ENCODE measurements around the gene HIPK2. TPM values are rescaled to one million over a fixed set of nuclear protein-coding genes. Genes with fewer than 3 reads are reported as not detected.

The HIPK2 gene
- total RNA-seq, 1 donor from 2014 or later, result 72.3 TPM

DNA sequence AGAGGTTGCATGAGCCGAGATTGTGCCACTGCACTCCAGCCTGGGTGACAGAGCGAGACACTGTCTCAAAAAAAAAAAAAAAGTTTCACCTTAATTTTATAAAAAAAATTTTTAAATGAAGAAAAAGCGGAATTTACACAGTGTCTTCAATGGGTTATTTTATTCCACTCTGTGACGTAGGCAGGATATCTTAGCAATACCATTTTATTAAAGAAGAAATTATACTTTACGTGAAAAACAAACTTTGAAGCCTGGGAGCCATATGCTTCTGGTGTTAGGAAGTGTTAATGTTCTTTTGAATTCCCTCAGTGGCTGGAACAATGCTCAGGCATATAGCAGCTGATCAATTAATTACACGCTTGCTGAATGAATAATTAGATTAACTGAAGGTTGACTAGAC is 176.6 kb downstream of the HIPK2 start:
- TF ChIP-seq, protein P1, sequence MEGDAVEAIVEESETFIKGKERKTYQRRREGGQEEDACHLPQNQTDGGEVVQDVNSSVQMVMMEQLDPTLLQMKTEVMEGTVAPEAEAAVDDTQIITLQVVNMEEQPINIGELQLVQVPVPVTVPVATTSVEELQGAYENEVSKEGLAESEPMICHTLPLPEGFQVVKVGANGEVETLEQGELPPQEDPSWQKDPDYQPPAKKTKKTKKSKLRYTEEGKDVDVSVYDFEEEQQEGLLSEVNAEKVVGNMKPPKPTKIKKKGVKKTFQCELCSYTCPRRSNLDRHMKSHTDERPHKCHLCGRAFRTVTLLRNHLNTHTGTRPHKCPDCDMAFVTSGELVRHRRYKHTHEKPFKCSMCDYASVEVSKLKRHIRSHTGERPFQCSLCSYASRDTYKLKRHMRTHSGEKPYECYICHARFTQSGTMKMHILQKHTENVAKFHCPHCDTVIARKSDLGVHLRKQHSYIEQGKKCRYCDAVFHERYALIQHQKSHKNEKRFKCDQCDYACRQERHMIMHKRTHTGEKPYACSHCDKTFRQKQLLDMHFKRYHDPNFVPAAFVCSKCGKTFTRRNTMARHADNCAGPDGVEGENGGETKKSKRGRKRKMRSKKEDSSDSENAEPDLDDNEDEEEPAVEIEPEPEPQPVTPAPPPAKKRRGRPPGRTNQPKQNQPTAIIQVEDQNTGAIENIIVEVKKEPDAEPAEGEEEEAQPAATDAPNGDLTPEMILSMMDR (IDR thresholded peaks at IDR 0.05), result no peak
- no peak for DNase-seq (ENCODE audit: low spot score)
- Mint-ChIP-seq H3K9me3 (ENCODE audit: low read depth) (no peaks in the 10 kb centered on the region), H3K27ac (ENCODE audit: unreplicated experiment) (no peak overlapping the region), H3K27me3 (ENCODE audit: low read depth) (no peaks in the 10 kb centered on the region), H3K4me3 (ENCODE audit: unreplicated experiment) (no peak overlapping the region), H3K4me1 (ENCODE audit: low read depth) (peaks cover 7% of the 10 kb centered on the region), H3K36me3 (ENCODE audit: low read depth) (peaks cover 31% of the 10 kb centered on the region)

DNA sequence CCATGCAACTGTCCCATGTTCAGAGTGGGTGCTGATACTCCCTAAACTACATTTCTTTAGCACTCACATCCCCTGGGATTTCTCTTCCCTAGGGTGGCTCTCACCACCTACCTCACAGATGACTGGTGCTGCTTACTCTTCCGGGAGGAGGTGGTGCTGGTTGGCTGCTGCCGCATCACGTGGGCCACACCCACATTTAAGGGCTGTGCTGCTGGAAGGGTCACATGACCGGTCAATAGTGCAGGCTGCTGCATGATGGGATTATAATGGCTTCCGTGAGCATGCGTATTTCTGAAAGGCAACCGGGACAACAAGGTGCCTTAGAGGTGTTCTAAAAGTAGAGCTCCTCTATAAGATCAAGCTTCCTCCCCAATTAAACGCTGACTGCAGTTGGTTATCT is 177.5 kb downstream of the HIPK2 start:
- Mint-ChIP-seq H3K4me3 (ENCODE audit: unreplicated experiment) (no peak overlapping the region), H3K9me3 (ENCODE audit: low read depth) (no peaks in the 10 kb centered on the region), H3K4me1 (ENCODE audit: low read depth) (peaks cover 7% of the 10 kb centered on the region), H3K36me3 (ENCODE audit: low read depth) (peaks cover 32% of the 10 kb centered on the region), H3K27ac (ENCODE audit: unreplicated experiment) (no peak overlapping the region), H3K27me3 (ENCODE audit: low read depth) (no peaks in the 10 kb centered on the region)
- TF ChIP-seq, protein P1 (IDR thresholded peaks at IDR 0.05), result no peak
- DNase-seq (ENCODE audit: low spot score), result no peak

DNA sequence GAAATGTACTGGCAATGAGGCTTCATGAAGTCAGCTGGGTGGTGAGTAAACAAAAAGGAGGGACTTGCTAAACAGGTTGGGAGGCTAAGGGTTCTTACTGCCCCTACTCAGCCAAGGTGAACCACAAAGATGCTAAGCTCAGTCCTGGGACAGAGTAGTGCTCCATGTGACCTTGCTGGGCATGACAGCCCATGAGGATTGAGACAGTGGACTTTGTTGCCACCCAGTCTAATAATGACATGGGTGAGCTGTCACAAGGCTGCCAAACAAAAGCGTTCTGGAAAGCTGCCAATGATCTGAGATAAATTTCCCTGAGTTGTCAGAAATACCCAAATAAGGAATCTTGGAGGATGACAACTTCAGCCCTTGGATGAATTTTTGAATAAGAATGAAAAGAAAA is 179.2 kb downstream of the HIPK2 start:
- no peak overlapping the region for H3K4me3 Mint-ChIP-seq (ENCODE audit: unreplicated experiment)
- H3K36me3 Mint-ChIP-seq (ENCODE audit: low read depth), result peaks cover 38% of the 10 kb centered on the region
- no peaks in the 10 kb centered on the region for H3K9me3 Mint-ChIP-seq (ENCODE audit: low read depth)
- H3K27ac Mint-ChIP-seq (ENCODE audit: unreplicated experiment), result no peak overlapping the region
- no peaks in the 10 kb centered on the region for H3K27me3 Mint-ChIP-seq (ENCODE audit: low read depth)
- H3K4me1 Mint-ChIP-seq (ENCODE audit: low read depth), result peaks cover 7% of the 10 kb centered on the region
- DNase-seq (ENCODE audit: low spot score), result no peak
- TF ChIP-seq, protein P1 (IDR thresholded peaks at IDR 0.05), result no peak

DNA sequence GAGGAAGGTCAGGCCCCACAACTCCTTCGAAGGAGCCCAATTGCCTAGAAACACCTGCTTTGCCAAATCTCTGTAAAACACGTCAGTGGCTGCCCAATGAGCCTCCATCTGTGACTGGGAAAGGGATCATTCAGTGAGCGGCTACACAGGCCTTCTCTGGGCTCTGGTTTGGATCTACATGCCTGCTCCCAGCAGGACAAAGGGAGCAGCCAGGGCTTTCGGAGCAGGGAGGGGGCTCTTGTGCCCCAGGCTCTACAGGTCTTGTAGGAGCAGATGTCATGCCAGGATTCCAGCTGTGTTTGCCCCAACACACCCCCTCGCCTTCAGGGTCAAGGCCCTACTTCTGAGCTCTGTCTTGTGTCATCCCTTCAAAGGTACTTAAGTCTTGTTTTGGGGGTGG is 180.8 kb downstream of the HIPK2 start:
- Mint-ChIP-seq H3K4me1 (ENCODE audit: low read depth) (peaks cover 7% of the 10 kb centered on the region), H3K4me3 (ENCODE audit: unreplicated experiment) (no peak overlapping the region), H3K27me3 (ENCODE audit: low read depth) (no peaks in the 10 kb centered on the region), H3K27ac (ENCODE audit: unreplicated experiment) (no peak overlapping the region), H3K36me3 (ENCODE audit: low read depth) (peaks cover 44% of the 10 kb centered on the region), H3K9me3 (ENCODE audit: low read depth) (no peaks in the 10 kb centered on the region)
- DNase-seq (ENCODE audit: low spot score), result no peak
- TF ChIP-seq, protein P1 (IDR thresholded peaks at IDR 0.05), result no peak

DNA sequence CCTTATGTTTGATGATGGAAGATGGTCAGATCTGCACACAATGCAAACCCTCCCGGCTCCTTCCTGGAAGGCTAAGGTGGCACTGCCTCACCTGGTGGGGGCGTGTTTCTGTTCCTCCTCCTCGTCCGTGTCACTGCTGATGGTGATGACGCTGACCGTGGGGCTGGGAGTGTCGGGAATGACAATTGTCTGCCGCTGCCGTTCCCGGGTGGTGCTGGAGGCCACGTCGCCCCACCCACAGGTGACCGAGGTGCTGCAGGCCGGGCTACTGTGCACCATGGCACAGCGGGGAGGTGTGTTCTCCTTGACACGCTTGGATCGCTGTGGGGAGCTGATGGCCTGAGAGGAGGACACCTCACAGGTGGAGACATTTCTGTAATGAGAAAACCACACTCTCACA is 181.2 kb downstream of the HIPK2 start:
- H3K4me1 Mint-ChIP-seq (ENCODE audit: low read depth), result peaks cover 7% of the 10 kb centered on the region
- H3K27ac Mint-ChIP-seq (ENCODE audit: unreplicated experiment), result no peak overlapping the region
- H3K4me3 Mint-ChIP-seq (ENCODE audit: unreplicated experiment), result no peak overlapping the region
- TF ChIP-seq, protein P1 (IDR thresholded peaks at IDR 0.05), result no peak
- H3K9me3 Mint-ChIP-seq (ENCODE audit: low read depth), result no peaks in the 10 kb centered on the region
- DNase-seq (ENCODE audit: low spot score), result peak; percentile 87
- peaks cover 45% of the 10 kb centered on the region for H3K36me3 Mint-ChIP-seq (ENCODE audit: low read depth)
- no peaks in the 10 kb centered on the region for H3K27me3 Mint-ChIP-seq (ENCODE audit: low read depth)
